DMS53 treated with DMSO at 0.1 percent for 48 hours (cell line): ENCODE data around the gene KLK14.

Experiments
- DNase-seq: peaks from one replicate; lab custom pipeline; 2025; ENCODE audit not compliant: unreplicated experiment; lab: John Stamatoyannopoulos, UW

KLK14 gene

DNA sequence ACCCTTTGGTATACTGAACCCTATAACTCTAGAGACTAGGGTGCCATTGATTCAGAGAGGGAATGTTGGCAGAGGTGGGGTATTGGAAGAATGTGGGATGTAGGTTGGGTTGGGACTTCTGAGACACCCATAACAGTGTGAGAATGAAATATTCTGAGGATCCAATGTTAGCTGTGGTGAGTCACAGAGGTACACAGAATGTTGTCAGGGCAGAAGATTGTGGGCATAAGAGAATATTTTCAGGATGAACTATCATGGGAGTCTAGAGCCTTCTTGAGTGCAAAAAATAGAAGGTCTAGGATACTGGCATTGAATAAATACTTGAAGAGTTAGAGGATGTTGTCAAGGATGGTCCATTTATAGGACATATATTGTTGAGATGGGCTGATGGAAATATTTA is 26.8 kb downstream of the KLK14 start:
- no peak for DNase-seq

DNA sequence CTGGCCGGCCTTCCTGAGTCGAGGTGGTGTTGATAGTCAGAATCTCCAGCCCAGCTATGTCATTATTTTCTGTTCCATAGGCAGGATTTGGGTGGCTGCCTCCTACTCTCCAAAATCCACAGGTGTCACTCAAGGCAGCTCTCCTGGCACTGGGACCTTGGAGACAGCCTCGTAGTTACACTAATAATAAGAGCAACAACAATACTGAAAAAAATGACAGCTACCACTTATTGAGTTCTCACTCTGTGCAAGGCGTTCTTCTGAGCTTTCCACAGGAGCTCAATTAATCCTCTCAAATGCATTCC is 35.7 kb downstream of the KLK14 start:
- no peak for DNase-seq

DNA sequence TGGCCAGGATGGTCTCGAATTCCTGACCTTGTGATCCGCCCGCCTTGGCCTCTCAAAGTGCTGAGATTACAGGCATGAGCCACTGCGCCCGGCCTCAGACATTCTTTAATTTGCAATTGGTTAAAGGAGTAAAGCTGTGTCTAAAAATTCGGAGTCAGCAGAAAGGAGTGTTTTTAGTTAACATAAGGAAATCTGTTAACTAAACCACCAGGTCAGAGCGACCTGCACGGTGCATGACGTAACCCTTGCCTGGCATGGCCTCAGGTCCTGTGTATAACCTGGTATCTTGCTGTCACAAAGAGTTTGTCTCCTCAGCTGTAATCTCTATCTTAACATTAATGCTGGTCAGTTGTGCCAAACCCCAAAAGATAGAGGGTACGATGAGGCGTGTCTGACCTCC is 38.4 kb downstream of the KLK14 start:
- DNase-seq: no peak

DNA sequence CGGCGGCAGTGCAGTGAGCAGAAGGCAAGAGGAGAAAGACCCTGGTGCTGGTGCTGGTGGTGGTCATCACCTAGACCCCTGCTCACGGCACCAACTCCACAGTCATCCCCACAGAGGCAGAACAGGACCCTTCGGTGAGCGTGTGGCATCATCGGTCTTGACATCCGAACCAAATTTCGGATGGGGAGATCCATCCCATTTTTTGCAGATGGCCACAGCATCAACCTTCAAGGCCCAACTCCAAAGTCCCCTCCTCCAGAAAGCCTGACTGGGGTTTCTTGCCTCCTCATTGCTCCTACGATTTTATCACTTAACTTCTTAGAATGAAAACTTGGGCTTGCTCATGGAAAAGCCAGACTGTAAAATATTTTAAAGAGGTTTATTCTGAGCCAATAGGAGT is 39.2 kb downstream of the KLK14 start:
- no peak for DNase-seq

DNA sequence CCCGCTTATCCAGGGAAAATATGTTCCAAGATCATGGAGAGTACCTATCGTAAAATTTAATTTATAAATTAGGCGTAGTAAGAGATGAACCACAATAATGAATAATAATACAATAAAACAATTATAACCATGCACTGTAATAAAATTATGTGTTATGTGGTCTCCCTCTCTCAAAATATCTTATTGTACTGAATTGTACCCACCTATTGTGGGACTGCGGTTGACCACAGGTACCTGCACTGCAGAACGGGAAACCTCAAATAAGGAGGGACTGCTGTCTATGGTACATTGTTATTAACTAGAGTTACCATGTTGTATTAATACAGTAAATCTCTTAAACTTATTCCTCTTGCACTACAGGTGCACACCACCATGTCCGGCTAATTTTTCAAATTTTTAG is 42.5 kb downstream of the KLK14 start:
- DNase-seq: no peak

DNA sequence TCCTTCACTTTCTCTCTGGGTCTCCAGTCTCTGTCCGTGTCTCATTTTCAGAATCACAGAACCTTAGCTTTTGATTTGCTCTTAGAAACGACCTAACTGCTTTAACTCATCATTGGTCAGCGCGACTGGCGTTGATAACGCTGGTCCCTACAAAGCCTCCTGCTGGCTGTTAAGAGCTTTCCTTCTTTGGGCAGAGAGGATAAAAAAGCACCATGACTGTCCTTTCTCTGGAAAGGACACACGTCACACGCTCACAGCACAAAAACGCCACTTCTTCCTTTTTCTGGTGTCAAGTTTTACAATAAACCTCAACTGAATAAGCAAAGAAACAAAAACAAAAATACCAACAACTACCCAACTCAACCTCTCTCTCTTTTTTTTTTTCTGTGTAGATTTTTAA is 46.2 kb downstream of the KLK14 start:
- no peak for DNase-seq

DNA sequence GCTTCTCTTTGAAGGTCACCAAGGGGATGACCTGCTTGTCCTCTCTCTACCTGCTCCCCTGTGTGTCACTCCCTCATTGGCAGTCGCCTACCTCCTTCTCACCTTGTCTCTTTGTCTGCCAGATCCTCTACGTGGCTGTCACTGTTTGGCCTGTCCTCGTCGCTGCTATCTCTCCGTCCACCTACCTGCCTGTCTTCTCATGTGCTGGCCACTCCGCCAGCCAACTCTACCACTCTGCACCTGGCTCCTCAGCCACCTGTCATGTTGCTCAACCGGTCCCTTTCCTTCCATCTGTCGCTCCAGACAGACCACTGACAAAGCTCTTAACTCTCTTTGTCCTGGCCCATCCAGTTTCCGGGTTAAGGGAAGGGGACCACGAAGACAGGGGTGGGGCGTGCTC is 48.0 kb downstream of the KLK14 start, which contains the start of gene KLK12:
KLK12 (minus strand) TSS at position 299 of the 400 bp plus-strand sequence. CDS start 381 bp downstream, outside the sequence.
- DNase-seq: peak; percentile 96

DNA sequence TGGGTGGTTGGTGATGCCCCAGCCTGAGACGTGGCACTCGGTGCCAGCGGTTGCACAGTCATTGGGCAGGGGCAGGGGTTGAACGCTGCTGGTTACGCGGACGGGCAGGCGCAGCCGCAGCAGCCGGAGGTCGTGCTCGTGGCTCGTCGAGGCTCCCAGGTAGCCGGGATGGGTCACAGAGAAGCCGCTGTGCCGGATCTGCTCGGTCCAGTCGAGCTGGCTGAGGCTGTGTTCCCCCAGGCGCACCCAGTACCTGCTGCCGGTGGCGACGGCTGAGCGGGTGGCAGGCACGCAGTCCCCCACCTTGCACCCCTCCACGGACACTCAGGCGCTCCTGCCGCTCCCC is 50.8 kb downstream of the KLK14 start:
- no peak for DNase-seq

DNA sequence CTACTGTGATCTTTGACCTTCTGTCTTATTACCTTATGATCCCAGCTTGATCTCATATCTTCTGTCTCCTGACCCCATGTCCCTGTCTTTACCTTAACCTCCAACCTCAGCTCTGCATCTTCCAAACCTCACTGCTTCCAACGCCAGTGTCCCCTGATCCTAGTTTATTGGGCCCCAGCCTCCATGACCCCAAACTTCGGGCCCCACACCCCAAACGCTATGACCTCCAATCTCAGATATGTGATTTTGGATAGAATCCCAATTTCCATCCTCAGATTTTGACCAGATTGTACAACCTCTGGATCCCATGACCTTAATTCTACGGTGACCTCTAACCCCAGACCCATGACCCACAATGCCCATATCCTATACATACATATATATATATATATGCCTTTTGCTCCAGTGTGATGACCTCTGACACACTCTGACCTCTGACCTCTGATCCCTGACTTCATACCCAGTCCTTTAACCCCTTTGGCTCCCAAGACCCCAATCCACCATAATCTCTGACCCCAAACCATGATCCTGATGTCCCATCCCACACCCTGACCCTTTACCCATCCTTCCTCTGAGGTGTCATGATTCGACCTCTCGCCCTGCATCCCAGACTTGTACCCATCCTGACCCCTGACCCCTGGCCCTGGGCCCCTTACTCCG is 51.3 kb downstream of the KLK14 start:
- no peak for DNase-seq

DNA sequence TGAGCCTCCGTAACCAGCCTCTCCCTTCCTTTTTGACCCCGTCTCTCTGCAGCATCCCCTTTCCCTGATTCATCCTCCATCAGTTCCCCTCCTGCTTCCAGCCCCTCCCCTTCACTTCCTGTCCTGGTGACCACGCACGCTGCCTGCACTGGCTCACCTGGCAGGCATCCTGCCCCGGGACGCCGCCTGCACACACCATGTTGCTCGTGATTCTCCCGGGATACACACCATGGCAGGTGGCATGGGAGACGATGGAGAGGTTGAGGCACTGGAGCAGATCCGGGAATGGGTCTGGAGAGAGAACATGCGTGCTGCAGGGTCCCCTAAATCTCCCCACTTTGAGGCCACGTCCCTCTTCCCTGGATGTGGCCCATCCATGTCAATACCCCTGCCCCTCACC is 52.1 kb downstream of the KLK14 start:
- DNase-seq: no peak

DNA sequence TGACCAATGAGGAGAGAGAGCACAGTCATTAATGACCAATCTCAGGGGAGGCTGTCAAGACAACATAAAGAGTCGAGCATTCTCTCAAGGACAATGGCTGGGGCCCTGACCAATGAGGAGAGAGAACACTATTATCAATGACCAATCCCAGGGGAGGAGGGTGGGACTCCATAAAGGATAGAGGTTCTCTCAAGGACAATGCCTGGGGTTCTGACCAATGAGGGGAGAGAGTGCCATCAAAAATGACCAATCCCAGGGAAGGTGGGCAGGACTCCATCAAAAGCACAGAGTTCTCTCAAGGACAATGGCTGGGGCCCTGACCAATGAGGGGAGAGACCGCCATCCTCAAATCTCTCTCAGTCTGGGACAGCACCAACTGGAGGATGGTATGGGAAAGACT is 53.0 kb downstream of the KLK14 start:
- no peak for DNase-seq
